Astrocyte (in vitro differentiated cells and primary cell): ENCODE results near the gene SLC25A25. TPM values are rescaled to one million over a fixed set of nuclear protein-coding genes. Genes with fewer than 3 reads are reported as not detected.
"Not testable (repeated sequence)": the region's sequence is repeated elsewhere in the genome, so short reads cannot be mapped to it uniquely, and the experiment has no call there.

Experiments used
- DNase-seq: peaks from one replicate; pipeline ENCODE4 v3.0.0-alpha.2; 2010; ENCODE audit warnings: low read depth
- FAIRE-seq: peaks from 2 replicates; lab custom pipeline; 2011; peaks lifted over from hg19 to GRCh38; lab: Jason Lieb, UNC
- H2AFZ ChIP-seq: 2 replicates; pipeline ENCODE4 v1.6.0; 2012; ENCODE audit warnings: low read depth, low read length, inconsistent platforms
- H3K27ac ChIP-seq: 2 replicates; pipeline ENCODE4 v1.5.1; 2011; ENCODE audit warnings: low read depth, low read length, inconsistent platforms
- H3K27me3 ChIP-seq: 2 replicates; pipeline ENCODE4 v1.6.0; 2011; ENCODE audit warnings: low read length, inconsistent platforms; ENCODE audit not compliant: insufficient read depth
- H3K36me3 ChIP-seq: 2 replicates; pipeline ENCODE4 v1.5.1; 2011; ENCODE audit warnings: low read length, inconsistent platforms; ENCODE audit not compliant: insufficient read depth
- H3K4me1 ChIP-seq: 2 replicates; pipeline ENCODE4 v1.5.1; 2011; ENCODE audit warnings: low read length, inconsistent platforms; ENCODE audit not compliant: insufficient read depth
- H3K4me2 ChIP-seq: 2 replicates; pipeline ENCODE4 v1.6.0; 2012; ENCODE audit warnings: low read length, inconsistent platforms
- H3K4me3 ChIP-seq: 2 replicates; pipeline ENCODE4 v1.5.1; 2011; ENCODE audit warnings: low read depth, mild to moderate bottlenecking, low read length, inconsistent platforms; ENCODE audit not compliant: insufficient read depth
- H3K79me2 ChIP-seq: 2 replicates; pipeline ENCODE4 v1.6.0; 2012; ENCODE audit warnings: mild to moderate bottlenecking, low read length, inconsistent platforms; ENCODE audit not compliant: insufficient read depth
- H3K9ac ChIP-seq: 2 replicates; pipeline ENCODE4 v1.6.0; 2012; ENCODE audit warnings: mild to moderate bottlenecking, low read length, inconsistent platforms
- H3K9me3 ChIP-seq: 2 replicates; pipeline ENCODE4 v1.5.1; 2012; ENCODE audit warnings: low read depth, mild to moderate bottlenecking, low read length, inconsistent platforms; ENCODE audit not compliant: insufficient read depth
- H4K20me1 ChIP-seq: 2 replicates; pipeline ENCODE4 v1.6.0; 2012; ENCODE audit warnings: low read length, inconsistent platforms; ENCODE audit not compliant: insufficient read depth
- H3K27ac Mint-ChIP-seq: one replicate; pipeline ENCODE4 v1.8.0; 2021; ENCODE audit warnings: mild to moderate bottlenecking, mixed read lengths; ENCODE audit not compliant: unreplicated experiment
- H3K27me3 Mint-ChIP-seq: one replicate; pipeline ENCODE4 v1.8.0; 2021; ENCODE audit warnings: low read depth, mixed read lengths; ENCODE audit not compliant: unreplicated experiment
- H3K36me3 Mint-ChIP-seq: one replicate; pipeline ENCODE4 v1.8.0; 2021; ENCODE audit warnings: low read depth, mixed read lengths; ENCODE audit not compliant: unreplicated experiment
- H3K4me1 Mint-ChIP-seq: one replicate; pipeline ENCODE4 v1.8.0; 2021; ENCODE audit warnings: low read depth, mixed read lengths; ENCODE audit not compliant: unreplicated experiment
- H3K4me3 Mint-ChIP-seq: one replicate; pipeline ENCODE4 v1.8.0; 2021; ENCODE audit warnings: mild to moderate bottlenecking, moderate library complexity, mixed read lengths; ENCODE audit not compliant: unreplicated experiment
- H3K9me3 Mint-ChIP-seq: one replicate; pipeline ENCODE4 v1.8.0; 2021; ENCODE audit warnings: mild to moderate bottlenecking, mixed read lengths; ENCODE audit not compliant: unreplicated experiment
- CTCF ChIP-seq: IDR thresholded peaks from 2 replicates; pipeline ENCODE4 v1.5.1; 2011; ENCODE audit warnings: low read depth, mild to moderate bottlenecking, inconsistent platforms, low read length, moderate library complexity; ENCODE audit not compliant: insufficient read depth
- EZH2 ChIP-seq: IDR thresholded peaks from 2 replicates; pipeline ENCODE4 v1.6.1; 2012; ENCODE audit warnings: mild to moderate bottlenecking, low read length, inconsistent platforms; ENCODE audit not compliant: insufficient read depth
- total RNA-seq: library from RNA; stranded (reverse); gene quantifications from 2 replicates; pipeline ENCODE4 v1.2.1, GENCODE V29; 2021

The SLC25A25 gene
- total RNA-seq, 1 donor from 2014 or later, result 14.4 TPM

DNA sequence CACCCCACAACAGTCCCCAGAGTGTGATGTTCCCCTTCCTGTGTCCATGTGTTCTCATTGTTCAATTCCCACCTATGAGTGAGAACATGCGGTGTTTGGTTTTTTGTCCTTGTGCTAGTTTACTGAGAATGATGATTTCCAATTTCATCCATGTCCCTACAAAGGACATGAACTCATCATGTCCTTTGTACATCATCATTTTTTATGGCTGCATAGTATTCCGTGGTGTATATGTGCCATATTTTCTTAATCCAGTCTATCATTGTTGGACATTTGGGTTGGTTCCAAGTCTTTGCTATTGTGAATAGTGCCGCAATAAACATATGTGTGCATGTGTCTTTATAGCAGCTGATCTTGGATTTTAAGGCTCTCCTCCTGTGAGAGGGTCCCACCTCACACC is 27.2 kb upstream of the SLC25A25 start:
- FAIRE-seq, H3K4me1 ChIP-seq, H3K4me2 ChIP-seq, H3K27ac ChIP-seq, H3K36me3 Mint-ChIP-seq, H3K9me3 ChIP-seq, H3K4me3 Mint-ChIP-seq, H3K4me3 ChIP-seq, H3K36me3 ChIP-seq, H3K27ac Mint-ChIP-seq, H4K20me1 ChIP-seq, H2AFZ ChIP-seq, H3K9ac ChIP-seq, DNase-seq, H3K27me3 ChIP-seq, H3K4me1 Mint-ChIP-seq, H3K79me2 ChIP-seq, H3K9me3 Mint-ChIP-seq: not testable (repeated sequence)
- H3K27me3 Mint-ChIP-seq, result peaks cover 14% of the 10 kb centered on the region

DNA sequence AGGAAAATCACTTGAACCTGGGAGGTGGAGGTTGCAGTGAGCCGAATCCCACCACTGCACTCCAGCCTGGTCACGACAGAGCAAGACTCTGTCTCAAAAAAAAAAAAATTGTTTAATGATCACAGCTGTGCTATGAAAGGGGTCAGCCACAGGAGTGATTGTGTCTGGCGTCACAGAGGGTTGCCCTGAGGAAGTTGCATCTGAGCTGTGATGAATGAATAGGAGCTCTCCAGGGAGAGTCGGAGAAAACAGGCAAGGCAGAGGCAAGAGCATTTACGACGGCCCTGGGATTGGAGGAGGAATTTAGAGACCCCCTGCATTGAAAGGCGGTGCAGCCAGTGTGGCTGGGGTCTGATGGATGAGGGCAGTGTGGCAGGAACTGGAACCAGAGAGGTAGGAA is 26.0 kb upstream of the SLC25A25 start:
- H3K79me2 ChIP-seq, result no peaks in the 10 kb centered on the region
- TF ChIP-seq CTCF (no peak), EZH2 (no peak)
- Mint-ChIP-seq H3K27ac (no peak overlapping the region), H3K27me3 (peaks cover 15% of the 10 kb centered on the region), H3K36me3 (peaks cover 2% of the 10 kb centered on the region), H3K4me1 (peaks cover 3% of the 10 kb centered on the region), H3K4me3 (no peak overlapping the region), H3K9me3 (peaks cover 2% of the 10 kb centered on the region)
- no peaks in the 10 kb centered on the region for H3K27me3 ChIP-seq
- FAIRE-seq (no peak), DNase-seq (no peak)
- H3K9me3 ChIP-seq, result no peaks in the 10 kb centered on the region
- no peak overlapping the region for H3K27ac ChIP-seq
- H3K36me3 ChIP-seq, result no peaks in the 10 kb centered on the region
- H3K4me1 ChIP-seq, result no peaks in the 10 kb centered on the region
- no peaks in the 10 kb centered on the region for H4K20me1 ChIP-seq
- H2AFZ ChIP-seq, result no peak overlapping the region
- H3K9ac ChIP-seq, result no peak overlapping the region
- H3K4me3 ChIP-seq, result no peak overlapping the region
- no peak overlapping the region for H3K4me2 ChIP-seq

GRCh38 chr9:128043467-128043868 is 24.6 kb upstream of the SLC25A25 start:
- no peak overlapping the region for H3K4me2 ChIP-seq
- H2AFZ ChIP-seq, result peak overlapping the region; percentile 5
- no peaks in the 10 kb centered on the region for H3K4me1 ChIP-seq
- Mint-ChIP-seq H3K27ac (no peak overlapping the region), H3K27me3 (peaks cover 15% of the 10 kb centered on the region), H3K36me3 (peaks cover 2% of the 10 kb centered on the region), H3K9me3 (peaks cover 2% of the 10 kb centered on the region), H3K4me3 (no peak overlapping the region), H3K4me1 (peaks cover 3% of the 10 kb centered on the region)
- DNase-seq (no peak), FAIRE-seq (no peak)
- no peaks in the 10 kb centered on the region for H3K36me3 ChIP-seq
- H3K79me2 ChIP-seq, result no peaks in the 10 kb centered on the region
- H3K9me3 ChIP-seq, result no peaks in the 10 kb centered on the region
- no peak overlapping the region for H3K9ac ChIP-seq
- no peaks in the 10 kb centered on the region for H3K27me3 ChIP-seq
- TF ChIP-seq EZH2, result no peak
- no peak for TF ChIP-seq CTCF
- no peaks in the 10 kb centered on the region for H4K20me1 ChIP-seq
- H3K4me3 ChIP-seq, result no peak overlapping the region
- H3K27ac ChIP-seq, result no peak overlapping the region

DNA sequence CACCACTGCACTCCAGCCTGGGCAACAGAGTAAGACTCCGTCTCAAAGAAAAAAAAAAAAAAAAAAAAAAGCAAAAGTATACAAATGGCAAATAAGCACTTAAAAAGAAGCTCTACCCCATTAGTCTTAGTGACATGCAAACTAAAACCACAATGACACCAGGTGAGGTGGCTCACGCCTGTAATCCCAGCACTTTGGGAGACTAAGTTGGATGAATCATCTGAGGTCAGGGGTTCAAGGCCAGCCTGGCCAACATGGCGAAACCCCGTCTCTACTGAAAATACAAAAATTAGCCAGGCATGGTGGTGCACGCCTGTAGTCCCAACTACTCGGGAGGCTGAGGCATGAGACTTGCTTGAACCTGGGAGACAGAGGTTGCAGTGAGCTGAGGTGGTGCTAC is 22.6 kb upstream of the SLC25A25 start:
- not testable (repeated sequence) for H3K4me1 Mint-ChIP-seq, H3K36me3 ChIP-seq, H3K4me3 Mint-ChIP-seq, H3K27ac Mint-ChIP-seq, H3K27ac ChIP-seq, H3K36me3 Mint-ChIP-seq, H4K20me1 ChIP-seq, H3K4me3 ChIP-seq, H3K4me1 ChIP-seq, H3K9ac ChIP-seq, H3K27me3 ChIP-seq, DNase-seq, FAIRE-seq, H3K9me3 Mint-ChIP-seq, H2AFZ ChIP-seq, H3K9me3 ChIP-seq, H3K4me2 ChIP-seq, H3K79me2 ChIP-seq
- H3K27me3 Mint-ChIP-seq, result peaks cover 15% of the 10 kb centered on the region
